Stimulated activated CD8-positive, alpha-beta memory T cell treated with anti-CD3 and anti-CD28 coated beads, Interleukin-7, amount 100 ng/mL, for 1 hour (primary cell): ENCODE measurements around the gene HPCA.

Experiments used
- DNase-seq, 2 donors: peaks; one replicate each; pipeline ENCODE4 v3.0.0-alpha.2; 2020; ENCODE audit warnings: low read depth in 2 of 2

Gene HPCA

GRCh38 chr1:32871364-32872191 is 14.7 kb upstream of the HPCA start:
- DNase-seq = no peak

- DNase-seq = no peak
Measured at GRCh38 chr1:32872192-32872460, 14.2 kb upstream of the HPCA start.

GRCh38 chr1:32873484-32873883 is 12.8 kb upstream of the HPCA start:
- DNase-seq = no peak

- DNase-seq = no peak
Measured at GRCh38 chr1:32874860-32875752, 11.2 kb upstream of the HPCA start.

GRCh38 chr1:32876341-32877210 is 9.7 kb upstream of the HPCA start:
- DNase-seq = peak in 1 of 2 donors; percentile 20

GRCh38 chr1:32877211-32878110 is 8.8 kb upstream of the HPCA start:
- no peak for DNase-seq

- DNase-seq = no peak
Measured at GRCh38 chr1:32878183-32878582, 8.1 kb upstream of the HPCA start.

GRCh38 chr1:32878637-32879041 is 7.7 kb upstream of the HPCA start:
- no peak for DNase-seq

GRCh38 chr1:32881291-32881690 is 5.0 kb upstream of the HPCA start:
- no peak for DNase-seq

GRCh38 chr1:32881871-32882850 is 4.1 kb upstream of the HPCA start:
- DNase-seq = no peak

GRCh38 chr1:32883338-32884031 is 2.8 kb upstream of the HPCA start:
- DNase-seq = no peak

GRCh38 chr1:32884032-32884372 is 2.3 kb upstream of the HPCA start:
- no peak for DNase-seq

- no peak for DNase-seq
Measured at GRCh38 chr1:32884726-32885125, 1.6 kb upstream of the HPCA start.

- DNase-seq = no peak
Measured at GRCh38 chr1:32885676-32886003, 651 bp upstream of the HPCA start.

GRCh38 chr1:32886828-32887414 is 630 bp downstream of the HPCA start:
- DNase-seq = no peak

GRCh38 chr1:32887623-32888022 is 1.3 kb downstream of the HPCA start:
- no peak for DNase-seq

- DNase-seq = no peak
Measured at GRCh38 chr1:32888134-32888533, 1.8 kb downstream of the HPCA start.

GRCh38 chr1:32888677-32889420 is 2.6 kb downstream of the HPCA start:
- no peak for DNase-seq
